Measurements from ENCODE around the gene GSK3B.

The GSK3B gene

DNA sequence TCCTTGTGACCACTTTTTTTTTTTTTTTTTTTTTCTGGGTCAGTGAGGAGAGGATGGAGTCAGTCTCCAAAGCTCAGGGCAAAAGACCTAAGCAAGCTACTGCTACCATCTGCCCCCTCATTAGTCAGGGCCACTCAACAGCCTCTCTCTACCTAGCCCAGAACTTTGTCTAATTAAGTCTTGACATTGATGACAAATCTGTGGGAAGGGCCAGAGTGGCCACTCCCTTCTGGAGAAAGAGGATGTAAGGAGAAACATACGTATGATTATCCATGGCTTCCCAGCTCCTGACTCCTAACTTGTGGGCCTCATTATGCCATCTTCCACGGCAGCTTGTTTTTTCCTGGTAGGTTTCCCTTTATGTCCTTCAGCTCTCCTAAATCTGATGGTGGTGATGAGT is 274.4 kb downstream of the GSK3B start:
- no peak for TF ChIP-seq CTCF (IDR thresholded peaks at IDR 0.05; ENCODE audit: low read depth, low read length)
- H3K4me3 ChIP-seq (ENCODE audit: low read depth, low read length): no peak overlapping the region

- H3K4me3 ChIP-seq (ENCODE audit: low read depth, low read length): no peak overlapping the region
- TF ChIP-seq CTCF (IDR thresholded peaks at IDR 0.05; ENCODE audit: low read depth, low read length): no peak
Measured at GRCh38 chr3:119818937-119819336, 275.3 kb downstream of the GSK3B start.

DNA sequence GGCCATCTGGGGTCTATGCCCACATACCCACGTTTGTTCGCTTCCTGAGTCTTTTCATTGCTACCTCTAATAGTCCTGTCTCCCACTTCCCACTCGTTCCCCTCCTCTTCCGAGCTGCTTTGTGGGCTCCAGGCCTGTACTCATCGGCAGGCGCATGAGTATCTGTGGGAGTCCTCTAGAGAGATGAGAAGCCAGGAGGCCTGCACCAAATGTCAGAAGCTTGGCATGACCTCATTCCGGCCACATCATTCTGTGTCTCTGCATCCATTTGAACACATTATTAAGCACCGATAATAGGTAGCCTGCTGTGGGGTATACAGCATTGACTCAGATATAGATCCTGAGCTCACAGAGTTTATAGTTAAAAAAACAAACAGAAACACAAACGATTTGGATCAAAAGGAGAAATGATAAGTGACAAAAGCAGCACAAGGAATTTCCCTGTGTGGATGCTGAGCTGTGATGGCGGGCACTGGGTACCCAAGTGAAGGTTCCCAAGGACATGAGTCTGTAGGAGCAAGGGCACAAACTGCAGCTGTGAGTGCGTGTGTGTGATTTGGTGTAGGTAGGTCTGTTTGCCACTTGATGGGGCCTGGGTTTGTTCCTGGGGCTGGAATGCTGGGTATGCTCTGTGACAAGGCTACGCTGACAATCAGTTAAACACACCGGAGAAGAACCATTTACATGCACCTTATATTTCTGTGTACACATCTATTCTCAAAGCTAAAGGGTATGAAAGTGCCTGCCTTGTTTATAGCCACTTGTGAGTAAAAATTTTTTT is 276.5 kb downstream of the GSK3B start:
- TF ChIP-seq CTCF (IDR thresholded peaks at IDR 0.05; ENCODE audit: low read depth, low read length): no peak
- H3K4me3 ChIP-seq (ENCODE audit: low read depth, low read length): no peak overlapping the region

DNA sequence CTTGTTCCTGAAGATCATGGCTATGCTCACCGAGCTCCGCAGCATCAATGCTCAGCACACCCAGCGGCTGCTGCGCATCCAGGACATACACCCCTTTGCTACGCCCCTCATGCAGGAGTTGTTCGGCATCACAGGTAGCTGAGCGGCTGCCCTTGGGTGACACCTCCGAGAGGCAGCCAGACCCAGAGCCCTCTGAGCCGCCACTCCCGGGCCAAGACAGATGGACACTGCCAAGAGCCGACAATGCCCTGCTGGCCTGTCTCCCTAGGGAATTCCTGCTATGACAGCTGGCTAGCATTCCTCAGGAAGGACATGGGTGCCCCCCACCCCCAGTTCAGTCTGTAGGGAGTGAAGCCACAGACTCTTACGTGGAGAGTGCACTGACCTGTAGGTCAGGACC is 277.2 kb downstream of the GSK3B start:
- TF ChIP-seq CTCF (IDR thresholded peaks at IDR 0.05; ENCODE audit: low read depth, low read length): no peak
- H3K4me3 ChIP-seq (ENCODE audit: low read depth, low read length): no peak overlapping the region

GRCh38 chr3:119815716-119816115 is 278.5 kb downstream of the GSK3B start:
- H3K4me3 ChIP-seq (ENCODE audit: low read depth, low read length): no peak overlapping the region
- no peak for TF ChIP-seq CTCF (IDR thresholded peaks at IDR 0.05; ENCODE audit: low read depth, low read length)

GRCh38 chr3:119812491-119813058 is 281.7 kb downstream of the GSK3B start:
- no peak for TF ChIP-seq CTCF (IDR thresholded peaks at IDR 0.05; ENCODE audit: low read depth, low read length)
- H3K4me3 ChIP-seq (ENCODE audit: low read depth, low read length): no peak overlapping the region

GRCh38 chr3:119810018-119810435 is 284.2 kb downstream of the GSK3B start:
- TF ChIP-seq CTCF (IDR thresholded peaks at IDR 0.05; ENCODE audit: low read depth, low read length): no peak
- no peak overlapping the region for H3K4me3 ChIP-seq (ENCODE audit: low read depth, low read length)

Data from WI38 (cell line).